HepG2 (cell line): ENCODE measurements around the gene GGA3. TPM values are rescaled to one million over a fixed set of nuclear protein-coding genes. Genes with fewer than 3 reads are reported as not detected.

Experiments used
- CBX5 ChIP-seq: sonication (generic); formaldehyde crosslinking; IDR thresholded peaks from 2 replicates; pipeline ENCODE4 v1.4.0; 2020; ENCODE audit warnings: missing genetic modification reagents, borderline replicate concordance
- ELK4 ChIP-seq: sonication (generic); formaldehyde crosslinking; IDR thresholded peaks from 2 replicates; pipeline ENCODE4 v1.9.0; 2021; ENCODE audit warnings: missing genetic modification reagents, borderline replicate concordance
- ETV5 ChIP-seq: IDR thresholded peaks from 2 replicates; pipeline ENCODE4 v1.6.1; 2018; ENCODE audit warnings: missing biosample characterization, missing genetic modification reagents, inconsistent platforms, borderline replicate concordance
- PBX2 ChIP-seq: IDR thresholded peaks from 2 replicates; pipeline ENCODE4 v1.6.1; 2016; ENCODE audit warnings: control low read depth
- PITX1 ChIP-seq: sonication (generic); formaldehyde crosslinking; IDR thresholded peaks from 2 replicates; pipeline ENCODE4 v1.5.1; 2020; ENCODE audit warnings: mild to moderate bottlenecking, missing genetic modification reagents
- RBAK ChIP-seq: sonication (generic); formaldehyde crosslinking; IDR thresholded peaks from 2 replicates; pipeline ENCODE4 v1.5.1; 2020; ENCODE audit warnings: mild to moderate bottlenecking, missing genetic modification reagents
- SMAD3 ChIP-seq: sonication (generic); formaldehyde crosslinking; IDR thresholded peaks from 2 replicates; pipeline ENCODE4 v1.4.0; 2020; ENCODE audit warnings: missing genetic modification reagents
- STAG1 ChIP-seq: sonication (generic); formaldehyde crosslinking; IDR thresholded peaks from 2 replicates; pipeline ENCODE4 v1.4.0; 2020; ENCODE audit warnings: missing genetic modification reagents
- TBL1XR1 ChIP-seq: fragments of 150-350 bp; IDR thresholded peaks from 2 replicates; pipeline ENCODE4 v1.6.1; 2014; ENCODE audit warnings: borderline replicate concordance, low read length; ENCODE audit not compliant: partially characterized antibody
- TP53 ChIP-seq: sonication (generic); formaldehyde crosslinking; conservative IDR thresholded peaks from 2 replicates; pipeline ENCODE4 v1.4.0; 2020; ENCODE audit warnings: missing genetic modification reagents
- ZFP41 ChIP-seq: sonication (generic); formaldehyde crosslinking; IDR thresholded peaks from 2 replicates; pipeline ENCODE4 v1.4.0; 2020; ENCODE audit warnings: mild to moderate bottlenecking, missing genetic modification reagents, borderline replicate concordance
- ZMYM3 ChIP-seq: sonication (generic); formaldehyde crosslinking; IDR thresholded peaks from 2 replicates; pipeline ENCODE4 v1.5.1; 2020; ENCODE audit warnings: mild to moderate bottlenecking, missing genetic modification reagents
- ZNF274 ChIP-seq: sonication (generic); formaldehyde crosslinking; IDR thresholded peaks from 2 replicates; pipeline ENCODE4 v1.5.1; 2020; ENCODE audit warnings: mild to moderate bottlenecking, missing genetic modification reagents
- ZNF292 ChIP-seq: sonication (generic); formaldehyde crosslinking; IDR thresholded peaks from 2 replicates; pipeline ENCODE4 v1.8.1; 2022; ENCODE audit warnings: mild to moderate bottlenecking, low read depth, missing genetic modification reagents, borderline replicate concordance
- ZNF451 ChIP-seq: sonication (generic); formaldehyde crosslinking; IDR thresholded peaks from 2 replicates; pipeline ENCODE4 v1.5.0; 2020; ENCODE audit warnings: mild to moderate bottlenecking, missing genetic modification reagents
- ZNF614 ChIP-seq: IDR thresholded peaks from 2 replicates; pipeline ENCODE4 v1.6.1; 2018; ENCODE audit warnings: missing biosample characterization, missing genetic modification reagents, inconsistent platforms, borderline replicate concordance
- ZSCAN25 ChIP-seq: sonication (generic); formaldehyde crosslinking; IDR thresholded peaks from 2 replicates; pipeline ENCODE4 v1.8.0; 2022; ENCODE audit warnings: mild to moderate bottlenecking, missing genetic modification reagents
- polyA plus RNA-seq, 8 experiments: library from polyadenylated mRNA; depleted of rRNA in 3 of 8; stranded (reverse) in 7 of 8; unstranded in 1 of 8; fragments of >200 nt; fragmentation: Illumina TruSeq in 4 of 8; extraction: Trizol in 4 of 8; gene quantifications; 2 replicates each; pipeline versions ENCODE4 v1.2.1 to v1.2.3, GENCODE V29; 2011 to 2016; ENCODE audit warnings: low read depth in 4 of 8, missing spikeins in 1 of 8, mixed read lengths in 1 of 8; ENCODE audit not compliant: insufficient read depth in 1 of 8
- total RNA-seq, 5 experiments: library from RNA; depleted of rRNA; stranded (reverse); fragments of >200 nt; fragmentation: Illumina TruSeq; extraction: Trizol; gene quantifications; 2 replicates each; pipeline ENCODE4 v1.2.3, GENCODE V29; 2016; ENCODE audit warnings: low read depth in 1 of 5
- TF ChIP-seq, protein P1 (sequence below): sonication (generic); formaldehyde crosslinking; IDR thresholded peaks from 2 replicates; pipeline ENCODE4 v1.9.0; 2022; ENCODE audit warnings: low read depth, missing genetic modification reagents
- TF ChIP-seq, protein P2 (sequence below), 2 experiments: fragments of 450-650 bp in 1 of 2; sonication (generic) in 1 of 2; formaldehyde crosslinking; IDR thresholded peaks; 2 replicates each; pipeline versions ENCODE4 v1.5.0 to v1.8.0; 2020 to 2022; ENCODE audit warnings: mild to moderate bottlenecking in 1 of 2, missing genetic modification reagents in 1 of 2
- TF ChIP-seq, protein P3 (sequence below): sonication (generic); formaldehyde crosslinking; IDR thresholded peaks from 2 replicates; pipeline ENCODE4 v1.9.0; 2022; ENCODE audit warnings: missing genetic modification reagents, mild to moderate bottlenecking, borderline replicate concordance

Gene GGA3
- total and polyA plus RNA-seq, 2 of the 13 experiments (the other 11 are each of a cell fraction or from before 2014, with no cell fraction given) = 28.4 to 43.7 TPM

- TF ChIP-seq ZNF614 (CRISPR knock-in tag) = no peak
- TF ChIP-seq TP53 (CRISPR knock-in tag) = no peak
- TF ChIP-seq PBX2 (CRISPR knock-in tag) = no peak
- TF ChIP-seq, protein P1, sequence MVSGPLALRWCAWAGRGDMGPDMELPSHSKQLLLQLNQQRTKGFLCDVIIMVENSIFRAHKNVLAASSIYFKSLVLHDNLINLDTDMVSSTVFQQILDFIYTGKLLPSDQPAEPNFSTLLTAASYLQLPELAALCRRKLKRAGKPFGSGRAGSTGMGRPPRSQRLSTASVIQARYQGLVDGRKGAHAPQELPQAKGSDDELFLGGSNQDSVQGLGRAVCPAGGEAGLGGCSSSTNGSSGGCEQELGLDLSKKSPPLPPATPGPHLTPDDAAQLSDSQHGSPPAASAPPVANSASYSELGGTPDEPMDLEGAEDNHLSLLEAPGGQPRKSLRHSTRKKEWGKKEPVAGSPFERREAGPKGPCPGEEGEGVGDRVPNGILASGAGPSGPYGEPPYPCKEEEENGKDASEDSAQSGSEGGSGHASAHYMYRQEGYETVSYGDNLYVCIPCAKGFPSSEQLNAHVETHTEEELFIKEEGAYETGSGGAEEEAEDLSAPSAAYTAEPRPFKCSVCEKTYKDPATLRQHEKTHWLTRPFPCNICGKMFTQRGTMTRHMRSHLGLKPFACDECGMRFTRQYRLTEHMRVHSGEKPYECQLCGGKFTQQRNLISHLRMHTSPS = no peak
- TF ChIP-seq SMAD3 = 0 out of 2 replicates have a peak, but pooled peaks have one; percentile 34
- no peak for TF ChIP-seq ZMYM3 (CRISPR knock-in tag)
- peak; percentile 58; the same call in 1 of the 2 replicates for TF ChIP-seq ZNF274 (CRISPR knock-in tag)
- no peak for TF ChIP-seq RBAK (CRISPR knock-in tag)
- no peak for TF ChIP-seq ZNF451 (CRISPR knock-in tag)
- TF ChIP-seq STAG1 (CRISPR knock-in tag) = no peak
- TF ChIP-seq ZNF292 = no peak
- TF ChIP-seq ETV5 (CRISPR knock-in tag) = no peak; the same call in 1 of the 2 replicates
- TF ChIP-seq PITX1 (CRISPR knock-in tag) = peak; percentile 38; the same call in 1 of the 2 replicates
- TF ChIP-seq CBX5 (CRISPR knock-in tag) = no peak
- TF ChIP-seq TBL1XR1 = peak; percentile 11
- TF ChIP-seq ZFP41 = no peak
- no peak for TF ChIP-seq ELK4 (CRISPR knock-in tag)
- TF ChIP-seq, protein P2, sequence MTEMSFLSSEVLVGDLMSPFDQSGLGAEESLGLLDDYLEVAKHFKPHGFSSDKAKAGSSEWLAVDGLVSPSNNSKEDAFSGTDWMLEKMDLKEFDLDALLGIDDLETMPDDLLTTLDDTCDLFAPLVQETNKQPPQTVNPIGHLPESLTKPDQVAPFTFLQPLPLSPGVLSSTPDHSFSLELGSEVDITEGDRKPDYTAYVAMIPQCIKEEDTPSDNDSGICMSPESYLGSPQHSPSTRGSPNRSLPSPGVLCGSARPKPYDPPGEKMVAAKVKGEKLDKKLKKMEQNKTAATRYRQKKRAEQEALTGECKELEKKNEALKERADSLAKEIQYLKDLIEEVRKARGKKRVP (CRISPR knock-in tag; IDR thresholded peaks at IDR 0.05) = peak in 1 of 2 experiments; percentile 54; a peak in 1 of 4 replicates
- TF ChIP-seq, protein P3, sequence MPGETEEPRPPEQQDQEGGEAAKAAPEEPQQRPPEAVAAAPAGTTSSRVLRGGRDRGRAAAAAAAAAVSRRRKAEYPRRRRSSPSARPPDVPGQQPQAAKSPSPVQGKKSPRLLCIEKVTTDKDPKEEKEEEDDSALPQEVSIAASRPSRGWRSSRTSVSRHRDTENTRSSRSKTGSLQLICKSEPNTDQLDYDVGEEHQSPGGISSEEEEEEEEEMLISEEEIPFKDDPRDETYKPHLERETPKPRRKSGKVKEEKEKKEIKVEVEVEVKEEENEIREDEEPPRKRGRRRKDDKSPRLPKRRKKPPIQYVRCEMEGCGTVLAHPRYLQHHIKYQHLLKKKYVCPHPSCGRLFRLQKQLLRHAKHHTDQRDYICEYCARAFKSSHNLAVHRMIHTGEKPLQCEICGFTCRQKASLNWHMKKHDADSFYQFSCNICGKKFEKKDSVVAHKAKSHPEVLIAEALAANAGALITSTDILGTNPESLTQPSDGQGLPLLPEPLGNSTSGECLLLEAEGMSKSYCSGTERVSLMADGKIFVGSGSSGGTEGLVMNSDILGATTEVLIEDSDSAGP = no peak
- no peak for TF ChIP-seq ZSCAN25 (CRISPR knock-in tag)
These were observed 61.4 kb downstream of the GGA3 start (continued) for GRCh38 chr17:75199886-75200618.
